Measurements from ENCODE around the gene AHCYL2. TPM values are rescaled to one million over a fixed set of nuclear protein-coding genes. Genes with fewer than 3 reads are reported as not detected.
A peak's percentile ranks its signal among the peaks of the same experiment; 100 is the strongest.

AHCYL2 gene
- polyA plus RNA-seq, 1 experiment: 13.3 TPM

DNA sequence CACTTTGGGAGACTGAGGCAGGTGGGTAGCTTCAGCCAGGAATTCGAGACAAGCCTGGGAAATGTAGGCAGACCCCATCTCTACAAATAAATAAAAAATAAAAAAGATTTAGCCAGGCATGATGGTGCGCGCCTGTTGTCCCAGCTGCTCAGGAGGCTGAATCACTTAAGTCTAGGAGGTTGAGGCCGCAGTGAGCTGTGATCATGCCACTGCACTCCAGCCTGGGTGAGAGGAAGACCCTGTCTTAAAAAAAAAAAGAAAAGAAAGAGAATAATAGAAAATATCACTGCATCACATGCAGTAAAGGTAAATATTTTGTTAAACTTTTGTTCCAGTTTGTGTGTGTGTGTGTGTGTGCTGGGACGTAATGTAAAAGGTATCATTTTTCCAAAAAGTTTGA, 212.4 kb downstream of the AHCYL2 start:
- Histone ChIP-seq H3K27me3 (ENCODE audit: control insufficient read depth, insufficient read depth, low read length) (peaks cover 4% of the 10 kb centered on the region), H3K4me3 (ENCODE audit: low read depth, low read length) (no peak overlapping the region), H3K27ac (ENCODE audit: low read depth, low read length) (no peak overlapping the region), H3K9me3 (ENCODE audit: control insufficient read depth, insufficient read depth, low read length) (no peaks in the 10 kb centered on the region)
- TF ChIP-seq, protein P1, sequence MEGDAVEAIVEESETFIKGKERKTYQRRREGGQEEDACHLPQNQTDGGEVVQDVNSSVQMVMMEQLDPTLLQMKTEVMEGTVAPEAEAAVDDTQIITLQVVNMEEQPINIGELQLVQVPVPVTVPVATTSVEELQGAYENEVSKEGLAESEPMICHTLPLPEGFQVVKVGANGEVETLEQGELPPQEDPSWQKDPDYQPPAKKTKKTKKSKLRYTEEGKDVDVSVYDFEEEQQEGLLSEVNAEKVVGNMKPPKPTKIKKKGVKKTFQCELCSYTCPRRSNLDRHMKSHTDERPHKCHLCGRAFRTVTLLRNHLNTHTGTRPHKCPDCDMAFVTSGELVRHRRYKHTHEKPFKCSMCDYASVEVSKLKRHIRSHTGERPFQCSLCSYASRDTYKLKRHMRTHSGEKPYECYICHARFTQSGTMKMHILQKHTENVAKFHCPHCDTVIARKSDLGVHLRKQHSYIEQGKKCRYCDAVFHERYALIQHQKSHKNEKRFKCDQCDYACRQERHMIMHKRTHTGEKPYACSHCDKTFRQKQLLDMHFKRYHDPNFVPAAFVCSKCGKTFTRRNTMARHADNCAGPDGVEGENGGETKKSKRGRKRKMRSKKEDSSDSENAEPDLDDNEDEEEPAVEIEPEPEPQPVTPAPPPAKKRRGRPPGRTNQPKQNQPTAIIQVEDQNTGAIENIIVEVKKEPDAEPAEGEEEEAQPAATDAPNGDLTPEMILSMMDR (IDR thresholded peaks at IDR 0.05; ENCODE audit: low read depth, low read length): no peak
- POLR2A ChIA-PET: no interaction called here
- DNase-seq (ENCODE audit: low read depth, low spot score): no peak
- CTCF ChIA-PET: interaction anchor here (1.7 kb wide), 1 partner anchor 69 kb away, joined by 3 read pairs; no protein-coding TSS in a partner anchor

DNA sequence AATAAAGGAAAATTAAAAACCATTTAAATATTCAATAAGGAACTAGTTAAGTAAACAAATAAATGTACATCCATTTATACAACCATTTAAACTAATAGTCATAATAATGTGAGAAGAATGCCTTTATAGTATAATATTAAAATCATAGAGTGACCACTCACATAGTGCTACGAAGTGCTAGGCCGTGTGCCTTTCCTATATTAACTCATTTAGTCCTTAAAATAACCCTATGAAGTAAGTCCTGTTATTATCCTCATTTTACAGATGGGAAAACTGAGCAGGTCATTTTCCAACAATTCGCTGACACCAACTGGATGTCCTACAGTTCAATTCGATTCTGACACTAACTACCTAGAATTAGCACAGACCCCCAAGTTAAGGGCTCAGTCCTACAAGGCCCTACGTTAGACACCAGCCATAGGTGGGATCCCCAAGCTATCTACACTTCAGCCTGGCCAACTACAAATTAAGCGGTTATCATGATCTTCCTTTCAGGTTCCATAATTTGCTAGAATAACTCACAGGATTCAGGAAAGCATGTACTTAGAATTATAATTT, 213.5 kb downstream of the AHCYL2 start:
- H3K9me3 ChIP-seq (ENCODE audit: control insufficient read depth, insufficient read depth, low read length): no peaks in the 10 kb centered on the region
- H3K27ac ChIP-seq (ENCODE audit: low read depth, low read length): peak overlapping the region; percentile 31
- TF ChIP-seq, protein P1 (IDR thresholded peaks at IDR 0.05; ENCODE audit: low read depth, low read length): no peak
- CTCF ChIA-PET: interaction anchor here (1.1 to 1.5 kb wide), 3 partner anchors 33 to 274 kb away, joined by 3 to 8 read pairs (median 5); no protein-coding TSS in a partner anchor
- POLR2A ChIA-PET: interaction anchor here (0.5 to 1.5 kb wide), 2 partner anchors 11 to 99 kb away, joined by 5 to 6 read pairs; no protein-coding TSS in a partner anchor
- H3K4me3 ChIP-seq (ENCODE audit: low read depth, low read length): no peak overlapping the region
- DNase-seq (ENCODE audit: low read depth, low spot score): no peak
- H3K27me3 ChIP-seq (ENCODE audit: control insufficient read depth, insufficient read depth, low read length): no peaks in the 10 kb centered on the region

DNA sequence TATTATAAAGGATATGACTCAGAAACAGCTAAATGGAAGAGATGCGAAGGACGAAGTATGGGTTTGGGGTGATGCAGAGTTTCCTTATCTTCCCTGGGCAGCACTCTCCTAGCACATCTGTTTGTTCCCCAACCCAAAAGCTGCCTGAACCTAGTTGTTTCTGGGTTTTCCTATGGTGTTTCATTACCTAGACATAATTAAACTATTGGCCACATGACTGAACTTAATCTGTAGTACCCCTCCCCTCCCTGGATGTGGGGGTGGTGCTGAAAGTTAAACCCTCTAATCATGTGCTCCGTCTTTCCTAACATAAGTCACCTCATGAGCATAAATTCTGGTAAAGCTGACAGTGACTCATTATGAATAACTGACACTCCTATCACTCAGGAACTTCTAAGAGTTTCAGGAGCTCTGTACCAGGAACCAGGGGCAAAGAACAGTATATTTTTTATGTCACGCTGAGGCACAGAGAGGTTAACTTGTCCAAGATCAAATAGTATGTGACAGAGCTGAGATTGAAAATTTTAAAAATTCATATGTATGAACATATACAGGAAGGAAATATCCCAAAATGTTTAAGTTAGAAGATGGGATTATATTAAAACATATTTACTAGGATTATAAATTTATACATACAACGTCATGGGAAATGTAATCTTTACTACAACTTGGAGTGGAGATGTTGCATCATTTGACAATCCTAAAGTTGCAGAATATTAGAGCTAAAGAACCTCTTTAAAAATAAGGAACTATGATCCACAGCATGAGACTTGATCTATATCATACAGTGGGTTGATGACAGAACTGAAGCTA, 214.2 kb downstream of the AHCYL2 start:
- ChIA-PET CTCF (interaction anchor here (1.1 to 1.5 kb wide), 4 partner anchors 33 to 275 kb away, joined by 3 to 8 read pairs (median 4); no protein-coding TSS in a partner anchor), POLR2A (interaction anchor here (0.5 to 1.5 kb wide), 2 partner anchors 10 to 98 kb away, joined by 5 to 6 read pairs; no protein-coding TSS in a partner anchor)
- H3K4me3 ChIP-seq (ENCODE audit: low read depth, low read length): no peak overlapping the region
- DNase-seq (ENCODE audit: low read depth, low spot score): no peak
- no peaks in the 10 kb centered on the region for H3K9me3 ChIP-seq (ENCODE audit: control insufficient read depth, insufficient read depth, low read length)
- no peak overlapping the region for H3K27ac ChIP-seq (ENCODE audit: low read depth, low read length)
- H3K27me3 ChIP-seq (ENCODE audit: control insufficient read depth, insufficient read depth, low read length): no peaks in the 10 kb centered on the region
- TF ChIP-seq, protein P1 (IDR thresholded peaks at IDR 0.05; ENCODE audit: low read depth, low read length): no peak

DNA sequence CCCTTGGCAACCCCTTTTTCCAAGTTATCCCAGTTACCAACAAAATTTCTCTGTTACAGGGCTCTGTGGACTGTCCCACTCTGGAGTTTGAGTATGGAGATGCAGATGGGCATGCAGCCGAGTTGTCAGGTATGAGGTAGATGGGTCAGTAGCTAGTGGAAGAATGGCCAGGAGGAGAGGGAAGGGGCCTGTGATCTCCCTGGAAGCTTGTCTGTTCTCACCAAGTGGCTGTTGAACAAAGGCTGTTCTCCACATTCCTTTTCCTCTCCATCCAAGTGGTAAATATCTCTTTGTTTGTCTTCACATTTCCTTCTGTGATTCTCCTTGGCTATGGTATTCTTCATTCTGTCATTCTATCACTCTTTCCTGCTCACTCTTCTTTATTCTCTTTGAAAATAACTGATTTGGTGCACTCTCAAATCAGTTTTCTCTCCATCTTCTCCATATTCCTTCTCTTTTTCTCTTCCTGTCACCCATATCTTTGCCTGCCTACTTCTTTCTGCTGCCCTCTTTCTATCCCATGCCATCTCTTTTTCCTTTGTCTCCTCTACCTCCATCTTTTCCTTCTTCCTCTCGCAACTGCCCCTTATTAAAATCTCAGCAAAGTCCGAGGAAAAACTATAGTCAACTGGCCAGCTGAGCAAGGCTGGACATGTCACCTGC, 215.3 kb downstream of the AHCYL2 start:
- Histone ChIP-seq H3K4me3 (ENCODE audit: low read depth, low read length) (no peak overlapping the region), H3K27ac (ENCODE audit: low read depth, low read length) (no peak overlapping the region), H3K27me3 (ENCODE audit: control insufficient read depth, insufficient read depth, low read length) (no peaks in the 10 kb centered on the region), H3K9me3 (ENCODE audit: control insufficient read depth, insufficient read depth, low read length) (no peaks in the 10 kb centered on the region)
- ChIA-PET POLR2A (interaction anchor here (1.5 kb wide), 1 partner anchor 9 kb away, joined by 5 read pairs; no protein-coding TSS in a partner anchor), CTCF (interaction anchor here (1.1 to 1.5 kb wide), 2 partner anchors 64 to 72 kb away, joined by 4 to 8 read pairs; no protein-coding TSS in a partner anchor)
- TF ChIP-seq, protein P1 (IDR thresholded peaks at IDR 0.05; ENCODE audit: low read depth, low read length): no peak
- no peak for DNase-seq (ENCODE audit: low read depth, low spot score)
